HG02623 (cell line): Measurements from ENCODE around the gene ULK1.
"Not testable (repeated sequence)": the region's sequence is repeated elsewhere in the genome, so short reads cannot be mapped to it uniquely, and the experiment has no call there.

Source experiments
- ATAC-seq: cut with Tn5 transposase; IDR thresholded peaks from one replicate; pipeline ENCODE4 v1.9.1; 2021; ENCODE audit warnings: moderate library complexity; ENCODE audit not compliant: unreplicated experiment

Gene ULK1

GRCh38 chr12:131885076-131885475 is 9.3 kb upstream of the ULK1 start:
- not testable (repeated sequence) for ATAC-seq

DNA sequence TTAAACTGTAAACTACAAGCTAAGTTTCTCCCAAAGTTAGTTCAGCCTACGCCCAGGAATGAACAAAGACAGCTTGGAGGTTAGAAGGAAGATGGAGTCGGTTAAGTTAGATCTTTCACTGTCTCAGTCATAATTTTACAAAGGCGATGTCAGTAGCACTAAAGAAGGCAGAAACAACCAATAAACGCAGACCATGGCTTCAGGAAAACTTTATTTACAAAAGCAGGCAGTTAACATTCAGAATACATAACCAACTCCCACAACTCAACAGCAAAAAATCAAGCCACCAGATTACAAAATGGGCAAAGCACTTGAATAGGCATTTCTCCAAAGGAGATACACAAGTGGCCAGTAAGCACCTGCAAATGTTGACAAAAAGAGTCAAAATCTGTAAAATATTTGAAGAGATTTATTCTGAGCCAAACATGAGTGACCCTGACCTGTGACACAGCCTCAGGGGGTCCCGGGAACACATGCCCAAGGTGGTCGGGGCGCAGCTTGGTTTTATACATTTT is 8.8 kb upstream of the ULK1 start:
- ATAC-seq: no peak

GRCh38 chr12:131891722-131892121 is 2.7 kb upstream of the ULK1 start:
- ATAC-seq: not testable (repeated sequence)

GRCh38 chr12:131892711-131893604 is 1.5 kb upstream of the ULK1 start:
- ATAC-seq: no peak

DNA sequence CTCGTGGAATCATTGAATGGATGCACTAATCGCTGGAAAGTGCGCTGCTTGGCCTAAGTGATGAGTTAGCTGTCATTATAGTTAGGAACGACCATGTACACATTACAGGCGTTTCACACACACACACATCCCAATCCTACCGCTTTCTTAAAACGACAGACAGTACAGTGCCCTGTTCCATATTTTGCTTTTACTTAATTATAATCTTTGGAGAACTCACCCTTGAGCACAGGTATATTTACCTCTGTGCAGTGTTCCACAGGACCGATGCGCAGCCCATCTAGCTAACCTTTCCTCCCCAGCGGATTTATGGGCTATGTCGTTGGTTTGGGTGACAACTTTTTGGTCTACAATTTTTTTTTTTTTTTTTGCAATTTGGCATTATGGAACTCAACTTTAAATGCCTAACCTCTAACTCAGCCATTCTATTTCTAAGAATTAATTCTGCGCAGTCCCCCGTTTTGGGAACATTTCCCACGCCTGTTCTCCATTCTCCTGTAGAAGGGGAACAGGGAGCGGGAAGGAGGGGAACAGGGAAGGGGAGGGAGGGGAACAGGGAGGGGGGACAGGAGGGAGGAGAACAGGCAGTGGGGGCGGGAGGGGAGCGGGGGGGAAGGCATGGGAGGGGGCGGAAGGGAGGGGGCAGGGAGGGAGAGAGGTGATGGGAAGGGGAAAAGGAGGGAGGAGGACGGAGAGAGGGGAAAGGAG is 663 bp upstream of the ULK1 start:
- ATAC-seq: no peak

DNA sequence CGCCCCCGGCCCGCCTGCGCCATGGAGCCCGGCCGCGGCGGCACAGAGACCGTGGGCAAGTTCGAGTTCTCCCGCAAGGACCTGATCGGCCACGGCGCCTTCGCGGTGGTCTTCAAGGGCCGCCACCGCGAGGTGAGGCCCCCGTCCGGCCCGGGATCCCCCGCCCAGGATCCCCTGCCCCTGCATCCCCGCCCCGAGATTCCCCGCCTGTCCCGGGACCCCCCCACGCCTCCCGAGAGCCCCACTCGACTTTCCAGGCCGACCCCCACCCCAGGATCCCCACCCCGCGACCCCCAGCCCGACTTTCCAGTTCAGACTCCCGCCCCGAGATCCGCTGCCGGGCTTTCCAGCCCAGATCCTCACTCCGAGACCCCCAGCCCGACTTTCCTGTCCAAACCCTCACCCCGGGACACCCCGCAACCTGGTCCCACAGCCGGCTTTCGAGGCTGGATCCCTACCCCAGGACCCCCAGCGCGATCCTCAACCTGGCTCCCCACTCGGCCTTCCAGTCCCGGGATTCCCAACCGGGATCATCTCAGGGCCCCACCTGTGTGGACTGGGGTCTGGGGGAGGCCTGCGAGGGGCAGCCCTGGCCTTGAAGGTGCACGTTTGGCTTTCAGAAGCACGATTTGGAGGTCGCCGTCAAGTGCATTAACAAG is 688 bp downstream of the ULK1 start:
- ATAC-seq: no peak

GRCh38 chr12:131895640-131896079 is 1.2 kb downstream of the ULK1 start:
- ATAC-seq: peak; percentile 5

DNA sequence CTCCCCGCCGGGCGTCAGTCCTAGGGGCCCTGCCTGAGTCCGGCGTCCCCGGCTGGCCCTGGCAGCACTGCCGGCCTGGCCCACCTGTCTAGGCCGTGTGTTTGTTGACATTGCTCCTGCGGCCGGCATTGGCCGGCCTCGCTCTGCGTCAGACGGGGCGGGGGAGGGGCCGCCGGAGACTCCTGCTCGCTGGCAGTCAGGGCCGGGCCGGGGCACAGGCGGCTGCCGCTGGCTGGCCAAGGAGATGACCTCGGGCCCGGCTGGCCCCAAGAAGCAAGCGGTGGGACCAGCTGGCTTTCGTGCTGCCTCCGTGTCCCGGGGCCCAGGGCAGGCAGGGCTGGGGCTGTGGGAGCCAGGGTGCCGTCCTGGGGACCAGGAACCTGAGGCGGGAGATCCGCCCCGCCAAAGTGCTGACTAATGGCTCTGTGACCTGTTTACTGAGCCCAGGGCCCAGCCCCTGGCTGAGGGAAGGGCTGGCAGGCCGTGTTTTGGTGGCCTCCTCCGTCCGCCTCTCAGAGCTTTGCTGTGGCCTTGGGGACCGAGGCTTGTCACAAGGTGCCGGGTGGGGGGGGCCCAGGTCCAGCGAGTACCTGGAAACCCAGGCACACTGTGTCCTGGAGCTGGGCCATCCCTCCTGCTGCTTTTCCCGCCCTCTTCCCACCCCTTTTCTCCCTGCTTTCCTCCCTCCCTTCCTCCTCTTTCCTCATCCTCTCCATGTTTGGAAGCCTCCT is 1.8 kb downstream of the ULK1 start:
- ATAC-seq: peak; percentile 50

- ATAC-seq: no peak
Observed at GRCh38 chr12:131896811-131897270, 2.4 kb downstream of the ULK1 start.

GRCh38 chr12:131897276-131897675 is 2.9 kb downstream of the ULK1 start:
- ATAC-seq: no peak

GRCh38 chr12:131897875-131898274 is 3.5 kb downstream of the ULK1 start:
- ATAC-seq: no peak

DNA sequence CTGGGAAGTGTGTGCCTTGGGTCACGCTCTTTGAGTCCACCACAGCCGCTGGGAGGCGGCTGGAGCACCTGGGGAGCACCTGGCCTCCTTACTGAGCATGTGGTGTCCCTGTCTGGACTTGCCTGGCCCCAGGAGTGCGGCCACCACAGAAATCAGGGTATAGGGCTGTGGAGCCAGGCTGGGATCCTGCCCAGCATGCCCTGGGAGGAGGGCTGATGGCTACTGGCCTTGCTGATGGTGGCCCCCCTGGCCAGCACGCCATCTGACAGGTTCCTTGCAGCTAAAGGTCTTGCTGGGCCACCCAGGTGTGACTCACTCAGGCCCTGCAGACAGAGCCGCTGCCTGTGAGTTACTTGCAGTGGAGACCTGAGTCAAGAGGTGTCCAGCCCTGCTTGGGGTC is 6.0 kb downstream of the ULK1 start:
- ATAC-seq: no peak

- no peak for ATAC-seq
Observed at GRCh38 chr12:131901431-131902331, 7.3 kb downstream of the ULK1 start.

DNA sequence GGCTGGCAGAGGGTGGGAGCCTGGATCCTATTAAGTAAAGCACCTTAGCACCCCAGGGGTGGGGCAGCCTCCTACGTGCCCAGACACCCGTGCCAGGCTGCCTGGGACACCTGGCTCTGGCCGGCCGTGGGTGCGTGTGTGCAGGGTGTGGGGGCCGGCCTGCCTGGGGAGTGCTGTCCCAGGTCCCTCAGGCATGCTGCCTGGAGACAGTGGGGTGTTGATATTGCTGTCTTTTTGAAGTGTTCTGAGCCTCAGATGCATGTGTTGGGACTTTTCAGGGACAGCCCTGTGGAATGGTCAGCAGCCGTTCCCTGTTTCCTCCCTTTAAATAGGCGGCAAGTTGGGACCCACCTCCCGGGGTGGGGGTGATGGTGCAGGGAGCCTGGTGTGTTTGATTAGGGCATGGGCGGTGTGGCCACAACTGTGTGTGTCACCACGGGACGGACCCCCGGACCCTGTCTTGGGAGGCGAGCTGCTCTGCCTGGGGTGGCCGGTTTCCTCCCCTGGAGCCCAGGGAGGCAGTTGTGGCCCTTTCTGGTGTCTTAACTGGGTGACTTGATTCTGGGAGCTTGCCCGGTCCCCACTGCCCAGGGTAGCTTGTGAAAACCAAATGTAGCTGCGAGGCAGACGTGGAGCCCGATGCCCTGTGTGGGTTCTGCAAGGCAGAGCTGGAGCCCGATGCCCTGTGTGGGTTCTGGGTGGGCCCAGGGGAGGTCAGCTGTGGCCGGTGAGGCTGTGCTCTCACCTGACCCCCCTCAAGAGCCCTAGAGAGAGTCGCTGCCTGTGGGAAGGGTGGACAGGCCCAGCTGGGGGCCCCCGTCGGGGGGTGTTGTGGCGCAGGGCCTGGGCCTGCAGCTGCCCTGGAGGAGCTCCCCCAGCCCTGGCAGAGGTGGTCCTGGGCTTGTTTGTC is 8.2 kb downstream of the ULK1 start:
- ATAC-seq: no peak

GRCh38 chr12:131903270-131904255 is 9.1 kb downstream of the ULK1 start:
- no peak for ATAC-seq

DNA sequence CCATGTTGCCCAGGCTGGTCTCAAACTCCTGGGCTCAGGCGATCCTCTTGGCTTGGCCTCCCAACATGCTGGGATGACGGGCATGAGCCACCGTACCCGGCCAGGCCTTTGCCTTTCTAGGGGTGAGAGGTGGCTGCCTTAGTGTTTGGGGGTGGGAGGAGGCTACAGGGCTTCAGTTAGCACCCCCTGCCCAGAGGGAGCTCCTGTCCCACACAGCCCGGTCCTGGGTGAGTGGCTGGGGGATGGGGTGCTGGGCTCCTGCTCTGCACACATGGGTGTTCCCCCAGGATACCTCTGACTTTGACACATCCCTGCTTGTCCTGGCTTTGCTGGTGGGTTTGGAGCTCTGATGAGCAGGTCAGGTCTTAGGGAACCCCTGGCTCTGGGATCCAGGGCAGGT is 9.9 kb downstream of the ULK1 start:
- no peak for ATAC-seq

- no peak for ATAC-seq
Observed at GRCh38 chr12:131905081-131905629, 10.7 kb downstream of the ULK1 start.
